IPS-NIHi7 (cell line): ENCODE measurements around the gene MAK.
A peak's percentile ranks its signal among the peaks of the same experiment; 100 is the strongest.
"Not testable (repeated sequence)": the region's sequence is repeated elsewhere in the genome, so short reads cannot be mapped to it uniquely, and the experiment has no call there.

ENCODE experiments used
- DNase-seq: peaks from one replicate; pipeline ENCODE4 v3.0.0; 2012; ENCODE audit warnings: mixed read lengths; ENCODE audit errors: extremely low spot score

The MAK gene

GRCh38 chr6:10730254-10730653, 108.1 kb downstream of the MAK start:
- DNase-seq = no peak

GRCh38 chr6:10725716-10726115, 112.6 kb downstream of the MAK start:
- no peak for DNase-seq

- no peak for DNase-seq
These were observed 113.3 kb downstream of the MAK start for GRCh38 chr6:10725044-10725443.

- no peak for DNase-seq
These were observed 114.8 kb downstream of the MAK start for GRCh38 chr6:10723567-10723881.

- DNase-seq = peak; percentile 99
These were observed 115.3 kb downstream of the MAK start, which contains the start of gene TMEM14C for GRCh38 chr6:10722820-10723566. TSS of gene TMEM14C (plus strand) at chr6:10723070. CDS start at chr6:10724614, 1,544 bp downstream.

GRCh38 chr6:10722570-10722819, 115.8 kb downstream of the MAK start:
- DNase-seq = no peak

GRCh38 chr6:10721850-10722569, 116.3 kb downstream of the MAK start:
- DNase-seq = no peak

GRCh38 chr6:10720960-10721849, 117.1 kb downstream of the MAK start:
- not testable (repeated sequence) for DNase-seq

- no peak for DNase-seq
These were observed 117.9 kb downstream of the MAK start for GRCh38 chr6:10720265-10720959.

GRCh38 chr6:10719964-10720264, 118.4 kb downstream of the MAK start:
- no peak for DNase-seq

- DNase-seq = no peak
These were observed 118.9 kb downstream of the MAK start for GRCh38 chr6:10719296-10719963.

- no peak for DNase-seq
These were observed 124.4 kb downstream of the MAK start for GRCh38 chr6:10713962-10714361.
